Measurements from ENCODE around the gene SPPL3.

The SPPL3 gene

GRCh38 chr12:120740871-120741270 is 163.3 kb downstream of the SPPL3 start:
- no peak for TF ChIP-seq RARB (CRISPR knock-in tag; IDR thresholded peaks at IDR 0.05)
- no peak for TF ChIP-seq ZC3H10 (CRISPR knock-in tag; IDR thresholded peaks at IDR 0.05)
- no peak for TF ChIP-seq ZFP3 (CRISPR knock-in tag; IDR thresholded peaks at IDR 0.05)
- TF ChIP-seq TCF4 (CRISPR knock-in tag; IDR thresholded peaks at IDR 0.05; ENCODE audit: borderline replicate concordance) = no peak
- TF ChIP-seq ZNF8 (CRISPR knock-in tag; IDR thresholded peaks at IDR 0.05) = no peak
- ATAC-seq = no peak

GRCh38 chr12:120739821-120740613 is 164.1 kb downstream of the SPPL3 start:
- ATAC-seq = no peak
- TF ChIP-seq ARNTL (CRISPR knock-in tag; IDR thresholded peaks at IDR 0.05; ENCODE audit: borderline replicate concordance, low read depth) = no peak
- TF ChIP-seq CSDC2 (CRISPR knock-in tag; IDR thresholded peaks at IDR 0.05) = no peak
- TF ChIP-seq ZFP3 (CRISPR knock-in tag; IDR thresholded peaks at IDR 0.05) = no peak
- TF ChIP-seq ZFP30 (CRISPR knock-in tag; IDR thresholded peaks at IDR 0.05) = no peak
- no peak for TF ChIP-seq ZC3H10 (CRISPR knock-in tag; IDR thresholded peaks at IDR 0.05)
- no peak for TF ChIP-seq PPARA (CRISPR knock-in tag; IDR thresholded peaks at IDR 0.05; ENCODE audit: borderline replicate concordance)
- TF ChIP-seq ESRRG (CRISPR knock-in tag; IDR thresholded peaks at IDR 0.05) = no peak
- TF ChIP-seq GLIS3 (CRISPR knock-in tag; IDR thresholded peaks at IDR 0.05) = no peak
- no peak for TF ChIP-seq TCF4 (CRISPR knock-in tag; IDR thresholded peaks at IDR 0.05; ENCODE audit: borderline replicate concordance)
- no peak for TF ChIP-seq CREB5 (CRISPR knock-in tag; IDR thresholded peaks at IDR 0.05; ENCODE audit: low read depth)
- TF ChIP-seq OSR1 (CRISPR knock-in tag; IDR thresholded peaks at IDR 0.05) = no peak
- TF ChIP-seq TOX (CRISPR knock-in tag; IDR thresholded peaks at IDR 0.05; ENCODE audit: borderline replicate concordance) = no peak
- TF ChIP-seq TSHZ2 (CRISPR knock-in tag; IDR thresholded peaks at IDR 0.05) = no peak
- TF ChIP-seq BACH2 (CRISPR knock-in tag; IDR thresholded peaks at IDR 0.05; ENCODE audit: borderline replicate concordance) = no peak
- TF ChIP-seq SNAI2 (CRISPR knock-in tag; IDR thresholded peaks at IDR 0.05) = no peak
- TF ChIP-seq CSRNP3 (CRISPR knock-in tag; IDR thresholded peaks at IDR 0.05) = no peak
- no peak for TF ChIP-seq PATZ1 (CRISPR knock-in tag; IDR thresholded peaks at IDR 0.05; ENCODE audit: borderline replicate concordance)
- no peak for TF ChIP-seq ZNF70 (CRISPR knock-in tag; IDR thresholded peaks at IDR 0.05)

GRCh38 chr12:120739031-120739762 is 165.0 kb downstream of the SPPL3 start:
- TF ChIP-seq ZNF565 (CRISPR knock-in tag; conservative IDR thresholded peaks at IDR 0.05; ENCODE audit: low read depth) (no peak), RARB (CRISPR knock-in tag; IDR thresholded peaks at IDR 0.05) (no peak), TCF4 (CRISPR knock-in tag; IDR thresholded peaks at IDR 0.05; ENCODE audit: borderline replicate concordance) (no peak), ARNTL (CRISPR knock-in tag; IDR thresholded peaks at IDR 0.05; ENCODE audit: borderline replicate concordance, low read depth) (no peak), ZNF8 (CRISPR knock-in tag; IDR thresholded peaks at IDR 0.05) (no peak), BACH2 (CRISPR knock-in tag; IDR thresholded peaks at IDR 0.05; ENCODE audit: borderline replicate concordance) (no peak), ZFP30 (CRISPR knock-in tag; IDR thresholded peaks at IDR 0.05) (no peak), ZNF70 (CRISPR knock-in tag; IDR thresholded peaks at IDR 0.05) (no peak), PATZ1 (CRISPR knock-in tag; IDR thresholded peaks at IDR 0.05; ENCODE audit: borderline replicate concordance) (no peak), POU6F1 (CRISPR knock-in tag; IDR thresholded peaks at IDR 0.05; ENCODE audit: borderline replicate concordance, low read depth) (no peak), GLIS3 (CRISPR knock-in tag; IDR thresholded peaks at IDR 0.05) (no peak), ESRRG (CRISPR knock-in tag; IDR thresholded peaks at IDR 0.05) (no peak), CSDC2 (CRISPR knock-in tag; IDR thresholded peaks at IDR 0.05) (no peak)
- ATAC-seq = no peak

Data from SK-N-SH treated with all-trans-retinoic acid at 6 μM for 48 hours (cell line).